Measurements from ENCODE around the gene THAP2. TPM values are rescaled to one million over a fixed set of nuclear protein-coding genes. Genes with fewer than 3 reads are reported as not detected.

THAP2 gene
- total RNA-seq, 1 experiment from 2014 or later = 3.7 TPM

GRCh38 chr12:71655907-71656306 is 8.2 kb upstream of the THAP2 start:
- BruUV-seq (replicated peaks) = no TSS peak
- ATAC-seq (no peak), DNase-seq (ENCODE audit: low read depth, low spot score) (no peak)
- no peak overlapping the region for H3K4me3 ChIP-seq (ENCODE audit: low read depth in 2 of 2, low read length in 2 of 2)
- intact Hi-C loops (cut with micrococcal nuclease; ENCODE audit: unreplicated experiment) = no loop called here
- H3K9me3 ChIP-seq (ENCODE audit: control insufficient read depth, insufficient read depth, low read depth, low read length) = peaks cover 6% of the 10 kb centered on the region
- H3K27ac ChIP-seq (ENCODE audit: low read length) = no peak overlapping the region
- no peaks in the 10 kb centered on the region for H3K27me3 ChIP-seq (ENCODE audit: control insufficient read depth, insufficient read depth, low read length)
- ChIA-PET POLR2A (no interaction called here), CTCF (no interaction called here)
- no peak for TF ChIP-seq SIN3A (IDR thresholded peaks at IDR 0.05; ENCODE audit: borderline replicate concordance, insufficient read depth, low read depth, low read length)
- no peak for TF ChIP-seq TCF7L2 (IDR thresholded peaks at IDR 0.05; ENCODE audit: low read depth, low read length)
- no peak for TF ChIP-seq POLR2AphosphoS5 (IDR thresholded peaks at IDR 0.05; ENCODE audit: low read depth, low read length)
- TF ChIP-seq, protein P1, sequence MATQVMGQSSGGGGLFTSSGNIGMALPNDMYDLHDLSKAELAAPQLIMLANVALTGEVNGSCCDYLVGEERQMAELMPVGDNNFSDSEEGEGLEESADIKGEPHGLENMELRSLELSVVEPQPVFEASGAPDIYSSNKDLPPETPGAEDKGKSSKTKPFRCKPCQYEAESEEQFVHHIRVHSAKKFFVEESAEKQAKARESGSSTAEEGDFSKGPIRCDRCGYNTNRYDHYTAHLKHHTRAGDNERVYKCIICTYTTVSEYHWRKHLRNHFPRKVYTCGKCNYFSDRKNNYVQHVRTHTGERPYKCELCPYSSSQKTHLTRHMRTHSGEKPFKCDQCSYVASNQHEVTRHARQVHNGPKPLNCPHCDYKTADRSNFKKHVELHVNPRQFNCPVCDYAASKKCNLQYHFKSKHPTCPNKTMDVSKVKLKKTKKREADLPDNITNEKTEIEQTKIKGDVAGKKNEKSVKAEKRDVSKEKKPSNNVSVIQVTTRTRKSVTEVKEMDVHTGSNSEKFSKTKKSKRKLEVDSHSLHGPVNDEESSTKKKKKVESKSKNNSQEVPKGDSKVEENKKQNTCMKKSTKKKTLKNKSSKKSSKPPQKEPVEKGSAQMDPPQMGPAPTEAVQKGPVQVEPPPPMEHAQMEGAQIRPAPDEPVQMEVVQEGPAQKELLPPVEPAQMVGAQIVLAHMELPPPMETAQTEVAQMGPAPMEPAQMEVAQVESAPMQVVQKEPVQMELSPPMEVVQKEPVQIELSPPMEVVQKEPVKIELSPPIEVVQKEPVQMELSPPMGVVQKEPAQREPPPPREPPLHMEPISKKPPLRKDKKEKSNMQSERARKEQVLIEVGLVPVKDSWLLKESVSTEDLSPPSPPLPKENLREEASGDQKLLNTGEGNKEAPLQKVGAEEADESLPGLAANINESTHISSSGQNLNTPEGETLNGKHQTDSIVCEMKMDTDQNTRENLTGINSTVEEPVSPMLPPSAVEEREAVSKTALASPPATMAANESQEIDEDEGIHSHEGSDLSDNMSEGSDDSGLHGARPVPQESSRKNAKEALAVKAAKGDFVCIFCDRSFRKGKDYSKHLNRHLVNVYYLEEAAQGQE (IDR thresholded peaks at IDR 0.05; ENCODE audit: insufficient read depth in 1 of 2, low read depth in 2 of 2, low read length in 1 of 2) = no peak
- TF ChIP-seq, protein P2, sequence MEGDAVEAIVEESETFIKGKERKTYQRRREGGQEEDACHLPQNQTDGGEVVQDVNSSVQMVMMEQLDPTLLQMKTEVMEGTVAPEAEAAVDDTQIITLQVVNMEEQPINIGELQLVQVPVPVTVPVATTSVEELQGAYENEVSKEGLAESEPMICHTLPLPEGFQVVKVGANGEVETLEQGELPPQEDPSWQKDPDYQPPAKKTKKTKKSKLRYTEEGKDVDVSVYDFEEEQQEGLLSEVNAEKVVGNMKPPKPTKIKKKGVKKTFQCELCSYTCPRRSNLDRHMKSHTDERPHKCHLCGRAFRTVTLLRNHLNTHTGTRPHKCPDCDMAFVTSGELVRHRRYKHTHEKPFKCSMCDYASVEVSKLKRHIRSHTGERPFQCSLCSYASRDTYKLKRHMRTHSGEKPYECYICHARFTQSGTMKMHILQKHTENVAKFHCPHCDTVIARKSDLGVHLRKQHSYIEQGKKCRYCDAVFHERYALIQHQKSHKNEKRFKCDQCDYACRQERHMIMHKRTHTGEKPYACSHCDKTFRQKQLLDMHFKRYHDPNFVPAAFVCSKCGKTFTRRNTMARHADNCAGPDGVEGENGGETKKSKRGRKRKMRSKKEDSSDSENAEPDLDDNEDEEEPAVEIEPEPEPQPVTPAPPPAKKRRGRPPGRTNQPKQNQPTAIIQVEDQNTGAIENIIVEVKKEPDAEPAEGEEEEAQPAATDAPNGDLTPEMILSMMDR (IDR thresholded peaks at IDR 0.05) = no peak
- H3K4me1 ChIP-seq (ENCODE audit: control insufficient read depth, insufficient read depth, low read length) = peaks cover 7% of the 10 kb centered on the region; the same call in 1 of the 2 replicates
- peaks cover 39% of the 10 kb centered on the region for H3K36me3 ChIP-seq (ENCODE audit: control insufficient read depth, insufficient read depth, low read length)
- in situ Hi-C loops (cut with HindIII; ENCODE audit: low pct_unique_long_range_greater_than_20kb, low sequenced_read_pairs) = no loop called here

DNA sequence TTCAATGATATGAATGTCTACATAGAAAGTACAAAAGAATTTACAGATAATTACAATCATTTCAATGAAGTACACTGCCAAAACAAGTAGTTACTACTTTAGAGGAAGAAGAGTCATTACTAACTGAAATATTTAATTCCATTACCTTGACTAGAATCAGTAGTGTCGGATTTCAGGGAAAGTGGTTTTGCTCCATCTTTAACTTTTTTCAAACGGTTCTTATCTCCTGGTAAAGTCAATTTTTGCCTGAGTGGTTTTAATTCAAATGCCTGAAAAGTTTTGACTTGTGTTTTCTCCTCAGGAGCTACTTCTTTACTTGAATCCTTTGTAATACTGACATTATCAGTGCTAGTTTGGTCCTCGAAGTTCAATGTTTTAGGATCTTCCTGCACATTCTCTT is 7.4 kb upstream of the THAP2 start:
- H3K36me3 ChIP-seq (ENCODE audit: control insufficient read depth, insufficient read depth, low read length) = peaks cover 39% of the 10 kb centered on the region
- in situ Hi-C loops (cut with HindIII; ENCODE audit: low pct_unique_long_range_greater_than_20kb, low sequenced_read_pairs) = no loop called here

More for the DNA sequence above, 7.4 kb upstream of the THAP2 start:
- ChIA-PET CTCF (no interaction called here), POLR2A (no interaction called here)
- no peak for ATAC-seq
- Histone ChIP-seq H3K27ac (ENCODE audit: low read length) (no peak overlapping the region), H3K27me3 (ENCODE audit: control insufficient read depth, insufficient read depth, low read length) (no peaks in the 10 kb centered on the region), H3K9me3 (ENCODE audit: control insufficient read depth, insufficient read depth, low read depth, low read length) (peaks cover 6% of the 10 kb centered on the region), H3K4me1 (ENCODE audit: control insufficient read depth, insufficient read depth, low read length) (peaks cover 7% of the 10 kb centered on the region; the same call in 1 of the 2 replicates), H3K4me3 (ENCODE audit: low read depth in 2 of 2, low read length in 2 of 2) (no peak overlapping the region)
- DNase-seq (ENCODE audit: low read depth, low spot score) = no peak
- BruUV-seq (replicated peaks) = no TSS peak
- intact Hi-C loops (cut with micrococcal nuclease; ENCODE audit: unreplicated experiment) = no loop called here
- TF ChIP-seq, protein P2 (IDR thresholded peaks at IDR 0.05) = no peak
- no peak for TF ChIP-seq SIN3A (IDR thresholded peaks at IDR 0.05; ENCODE audit: borderline replicate concordance, insufficient read depth, low read depth, low read length)
- no peak for TF ChIP-seq POLR2AphosphoS5 (IDR thresholded peaks at IDR 0.05; ENCODE audit: low read depth, low read length)
- no peak for TF ChIP-seq TCF7L2 (IDR thresholded peaks at IDR 0.05; ENCODE audit: low read depth, low read length)
- TF ChIP-seq, protein P1 (IDR thresholded peaks at IDR 0.05; ENCODE audit: insufficient read depth in 1 of 2, low read depth in 2 of 2, low read length in 1 of 2) = no peak
